Measurements from ENCODE around the gene UBE2J2.

UBE2J2 gene

DNA sequence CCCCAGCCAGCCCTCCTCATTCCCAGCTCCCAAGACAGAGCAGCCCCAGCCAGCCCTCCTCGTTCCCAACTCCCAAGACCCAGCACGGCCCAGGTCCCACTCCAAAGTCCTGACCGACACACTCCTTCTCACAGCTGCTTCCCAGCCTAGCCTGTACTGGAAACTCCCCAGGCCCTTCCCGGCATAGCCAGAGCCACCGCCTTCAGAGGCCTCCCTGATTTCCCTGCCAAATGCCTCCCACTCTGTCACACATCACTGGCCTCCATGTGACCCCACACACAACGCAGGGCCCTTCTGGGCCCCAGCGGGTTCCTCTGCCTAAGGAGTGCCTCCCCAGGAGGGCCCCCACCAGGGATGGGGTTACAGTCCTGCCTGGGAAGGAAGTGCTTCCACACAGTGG lies 2.8 kb downstream of the UBE2J2 start:
- intact Hi-C loops (cut with DNase I; ENCODE audit: low total_unique reads), result no loop called here

DNA sequence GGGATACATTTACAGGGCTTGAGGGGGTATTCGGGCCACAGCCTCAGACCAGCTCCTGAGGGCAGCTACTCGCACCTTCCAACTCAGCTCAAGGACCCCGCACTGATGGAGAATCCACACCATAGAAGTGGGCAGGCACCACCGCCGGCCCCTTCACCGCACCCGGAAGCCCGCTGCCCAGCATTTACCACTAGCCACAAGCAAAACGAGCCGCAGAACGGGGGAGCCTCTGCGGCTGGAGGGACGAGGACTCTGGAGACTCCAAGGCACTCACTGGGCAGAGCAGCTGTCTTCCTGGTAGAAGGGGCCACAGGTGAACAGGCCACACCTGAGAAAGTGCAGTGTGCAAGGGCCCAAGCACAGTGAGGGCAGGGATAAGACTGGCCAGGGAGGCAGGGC lies 5.4 kb downstream of the UBE2J2 start:
- TF ChIP-seq, protein P1, sequence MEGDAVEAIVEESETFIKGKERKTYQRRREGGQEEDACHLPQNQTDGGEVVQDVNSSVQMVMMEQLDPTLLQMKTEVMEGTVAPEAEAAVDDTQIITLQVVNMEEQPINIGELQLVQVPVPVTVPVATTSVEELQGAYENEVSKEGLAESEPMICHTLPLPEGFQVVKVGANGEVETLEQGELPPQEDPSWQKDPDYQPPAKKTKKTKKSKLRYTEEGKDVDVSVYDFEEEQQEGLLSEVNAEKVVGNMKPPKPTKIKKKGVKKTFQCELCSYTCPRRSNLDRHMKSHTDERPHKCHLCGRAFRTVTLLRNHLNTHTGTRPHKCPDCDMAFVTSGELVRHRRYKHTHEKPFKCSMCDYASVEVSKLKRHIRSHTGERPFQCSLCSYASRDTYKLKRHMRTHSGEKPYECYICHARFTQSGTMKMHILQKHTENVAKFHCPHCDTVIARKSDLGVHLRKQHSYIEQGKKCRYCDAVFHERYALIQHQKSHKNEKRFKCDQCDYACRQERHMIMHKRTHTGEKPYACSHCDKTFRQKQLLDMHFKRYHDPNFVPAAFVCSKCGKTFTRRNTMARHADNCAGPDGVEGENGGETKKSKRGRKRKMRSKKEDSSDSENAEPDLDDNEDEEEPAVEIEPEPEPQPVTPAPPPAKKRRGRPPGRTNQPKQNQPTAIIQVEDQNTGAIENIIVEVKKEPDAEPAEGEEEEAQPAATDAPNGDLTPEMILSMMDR (IDR thresholded peaks at IDR 0.05), result no peak
- Histone ChIP-seq H3K9me3 (no peaks in the 10 kb centered on the region), H3K36me3 (peaks cover 4 to 57% (median 45%) of the 10 kb centered on the region in 3 donors), H3K27me3 (no peaks in the 10 kb centered on the region), H3K4me1 (peaks cover 4 to 50% (median 33%) of the 10 kb centered on the region in 4 donors), H3K27ac (no peak overlapping the region), H3K4me3 (no peak overlapping the region)
- DNase-seq, result no peak
- intact Hi-C loops (cut with DNase I; ENCODE audit: low total_unique reads), result no loop called here

More for the DNA sequence above, 2.8 kb downstream of the UBE2J2 start:
- Histone ChIP-seq H3K27ac (no peak overlapping the region), H3K9me3 (no peaks in the 10 kb centered on the region), H3K27me3 (no peaks in the 10 kb centered on the region), H3K4me1 (peaks cover 4 to 59% (median 41%) of the 10 kb centered on the region in 4 donors), H3K4me3 (peak overlapping the region in 1 of 2 donors; percentile 3), H3K36me3 (peaks cover 3 to 31% (median 20%) of the 10 kb centered on the region in 3 donors)
- no peak for DNase-seq
- TF ChIP-seq, protein P1 (IDR thresholded peaks at IDR 0.05), result no peak

DNA sequence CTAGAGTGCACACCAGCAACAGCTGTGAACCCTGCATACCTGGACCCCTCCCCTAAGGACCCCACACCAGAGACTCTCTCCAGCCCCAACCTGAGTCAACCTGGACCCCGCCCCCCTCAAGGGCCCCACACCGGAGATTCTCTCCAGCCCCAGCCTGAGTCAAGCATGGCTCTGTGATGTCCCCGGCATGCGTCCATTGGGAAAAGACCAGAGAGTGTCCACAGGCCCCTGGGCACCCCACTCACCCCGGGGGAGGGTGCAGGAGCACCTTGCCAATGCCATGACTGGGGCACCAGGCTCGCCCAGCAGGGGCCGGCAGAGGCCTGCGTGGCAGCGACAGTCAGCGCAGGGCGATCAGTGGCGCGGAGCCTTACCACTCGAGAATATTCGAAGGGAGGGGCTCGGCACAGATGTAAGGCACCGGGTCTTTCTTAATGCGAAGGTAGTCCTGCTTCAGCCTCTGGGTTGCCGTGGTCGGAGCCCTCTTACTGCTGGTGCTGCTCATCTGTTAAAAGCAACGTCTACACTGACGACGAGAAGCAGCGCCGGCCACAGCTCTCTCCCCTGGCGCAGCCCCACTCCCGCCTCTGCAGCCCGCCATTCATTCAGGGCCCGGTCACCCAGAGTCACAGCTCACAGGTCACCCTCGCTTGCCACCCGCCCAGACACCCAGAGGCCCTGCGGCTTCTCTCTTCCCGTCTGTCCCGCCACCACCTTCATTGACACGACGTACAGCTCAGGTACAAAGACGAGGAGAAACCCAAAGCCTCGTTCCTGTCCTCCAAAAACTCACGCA lies 6.0 kb downstream of the UBE2J2 start:
- Histone ChIP-seq H3K27me3 (no peaks in the 10 kb centered on the region), H3K4me3 (no peak overlapping the region)

DNA sequence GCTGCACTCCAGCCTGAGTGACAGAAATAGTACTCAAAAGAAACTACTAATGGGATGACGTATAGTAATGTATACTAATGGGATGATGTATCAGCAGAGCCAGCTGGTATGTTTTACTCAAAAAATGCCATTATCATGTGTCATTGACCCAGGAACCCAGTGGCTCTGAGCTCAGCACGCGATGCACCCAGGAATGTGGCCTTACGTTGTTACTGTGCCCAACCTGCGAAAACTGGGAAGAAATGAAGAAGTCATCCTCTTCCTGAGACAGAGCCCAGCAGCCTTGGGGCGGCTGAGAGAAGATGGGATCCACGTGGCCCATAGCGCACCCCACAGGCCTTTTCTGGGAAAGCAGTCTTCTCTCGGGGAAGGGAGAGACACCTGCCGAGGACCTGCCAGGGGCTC lies 8.8 kb downstream of the UBE2J2 start:
- Histone ChIP-seq H3K9me3 (no peaks in the 10 kb centered on the region), H3K27me3 (no peaks in the 10 kb centered on the region), H3K36me3 (peaks cover 35 to 91% (median 79%) of the 10 kb centered on the region in 3 donors), H3K4me1 (peaks cover 0 to 18% (median 4%) of the 10 kb centered on the region in 4 donors), H3K4me3 (no peak overlapping the region), H3K27ac (no peak overlapping the region)
- intact Hi-C loops (cut with DNase I; ENCODE audit: low total_unique reads), result no loop called here
- no peak for DNase-seq
- TF ChIP-seq, protein P1 (IDR thresholded peaks at IDR 0.05), result no peak

More for the DNA sequence above, 6.0 kb downstream of the UBE2J2 start:
- no peak for DNase-seq
- intact Hi-C loops (cut with DNase I; ENCODE audit: low total_unique reads), result no loop called here
- no peak overlapping the region for H3K27ac ChIP-seq
- peaks cover 10 to 63% (median 51%) of the 10 kb centered on the region in 3 donors for H3K36me3 ChIP-seq
- TF ChIP-seq, protein P1 (IDR thresholded peaks at IDR 0.05), result no peak
- H3K4me1 ChIP-seq, result peaks cover 4 to 46% (median 31%) of the 10 kb centered on the region in 4 donors
- H3K9me3 ChIP-seq, result no peaks in the 10 kb centered on the region

DNA sequence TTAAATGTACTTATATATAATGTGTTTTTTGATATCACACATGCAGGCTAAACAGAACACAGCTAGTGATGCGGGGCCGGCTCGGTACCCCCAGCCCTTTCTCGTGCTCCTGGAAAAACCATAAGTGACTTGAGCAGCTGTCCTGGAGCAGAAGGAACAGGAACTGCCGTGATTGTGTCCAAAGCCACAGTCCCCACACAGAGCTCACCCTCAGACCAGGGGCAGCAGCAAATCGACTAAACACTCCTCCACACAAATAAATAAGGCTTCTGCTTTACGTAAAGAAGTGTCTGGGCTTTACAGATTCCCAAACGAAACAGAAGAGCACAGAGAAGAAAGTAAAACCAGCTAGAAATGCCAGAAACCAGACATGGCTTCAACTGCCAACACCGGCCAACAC lies 9.6 kb downstream of the UBE2J2 start:
- no peak for DNase-seq
- TF ChIP-seq, protein P1 (IDR thresholded peaks at IDR 0.05), result no peak
- H3K4me1 ChIP-seq, result peaks cover 0 to 15% (median 0%) of the 10 kb centered on the region in 4 donors
- intact Hi-C loops (cut with DNase I; ENCODE audit: low total_unique reads), result no loop called here
- no peak overlapping the region for H3K27ac ChIP-seq
- H3K27me3 ChIP-seq, result no peaks in the 10 kb centered on the region
- peaks cover 40 to 99% (median 85%) of the 10 kb centered on the region in 3 donors for H3K36me3 ChIP-seq
- no peaks in the 10 kb centered on the region for H3K9me3 ChIP-seq
- no peak overlapping the region for H3K4me3 ChIP-seq

All from tibial artery (tissue), 4 donors.